ENCODE results near the gene SERPINB1.

The SERPINB1 gene

GRCh38 chr6:2790588-2791449, 50.8 kb downstream of the SERPINB1 start:
- no peak for DNase-seq

GRCh38 chr6:2786269-2786668, 55.4 kb downstream of the SERPINB1 start:
- no peak for DNase-seq

- no peak for DNase-seq
Measured at GRCh38 chr6:2784930-2785329, 56.7 kb downstream of the SERPINB1 start.

GRCh38 chr6:2784061-2784460, 57.6 kb downstream of the SERPINB1 start:
- no peak for DNase-seq

- no peak for DNase-seq
Measured at GRCh38 chr6:2783188-2783963, 58.3 kb downstream of the SERPINB1 start.

- no peak for DNase-seq
Measured at GRCh38 chr6:2782825-2783187, 58.9 kb downstream of the SERPINB1 start.

GRCh38 chr6:2782356-2782708, 59.3 kb downstream of the SERPINB1 start:
- no peak for DNase-seq

Data from activated T-cell treated with anti-CD3 and anti-CD28 coated beads, Interleukin-2, amount 50 U/mL, for 1 hour (primary cell).